GM20431 (cell line): ENCODE data around the gene KBTBD2.
"Not testable (repeated sequence)": the region's sequence is repeated elsewhere in the genome, so short reads cannot be mapped to it uniquely, and the experiment has no call there.

Experiments
- in situ Hi-C: fragments of 300-500 bp; cut with MseI, MboI; formaldehyde crosslinking; loops from one replicate; pipeline ENCODE4 v1.15.0; 2020; ENCODE audit warnings: low sequenced_read_pairs; ENCODE audit not compliant: unreplicated experiment

Gene KBTBD2

GRCh38 chr7:32894171-32894570 lies 2.6 kb upstream of the KBTBD2 start:
- in situ Hi-C loops, result no loop called here

GRCh38 chr7:32893722-32894121 lies 2.2 kb upstream of the KBTBD2 start:
- in situ Hi-C loops, result no loop called here

- in situ Hi-C loops, result no loop called here
Observed at GRCh38 chr7:32893207-32893524, 1.6 kb upstream of the KBTBD2 start.

- in situ Hi-C loops, result no loop called here
Observed at GRCh38 chr7:32892521-32893206, 1.1 kb upstream of the KBTBD2 start.

GRCh38 chr7:32891800-32892520 lies 400 bp upstream of the KBTBD2 start:
- in situ Hi-C loops, result no loop called here

GRCh38 chr7:32890793-32891042 lies 842 bp downstream of the KBTBD2 start:
- in situ Hi-C loops, result no loop called here

GRCh38 chr7:32890010-32890792 lies 1.4 kb downstream of the KBTBD2 start:
- in situ Hi-C loops, result no loop called here

- in situ Hi-C loops, result no loop called here
Observed at GRCh38 chr7:32888505-32888904, 3.1 kb downstream of the KBTBD2 start.

GRCh38 chr7:32887395-32887794 lies 4.2 kb downstream of the KBTBD2 start:
- in situ Hi-C loops, result no loop called here

GRCh38 chr7:32881074-32881982 lies 10.2 kb downstream of the KBTBD2 start:
- in situ Hi-C loops, result no loop called here

- in situ Hi-C loops, result no loop called here
Observed at GRCh38 chr7:32879460-32879859, 12.1 kb downstream of the KBTBD2 start.

GRCh38 chr7:32878023-32878422 lies 13.5 kb downstream of the KBTBD2 start:
- in situ Hi-C loops, result not testable (repeated sequence)

- in situ Hi-C loops, result no loop called here
Observed at GRCh38 chr7:32872421-32872820, 19.1 kb downstream of the KBTBD2 start.

GRCh38 chr7:32871624-32872371 lies 19.8 kb downstream of the KBTBD2 start:
- in situ Hi-C loops, result no loop called here

GRCh38 chr7:32870298-32870697 lies 21.3 kb downstream of the KBTBD2 start:
- in situ Hi-C loops, result no loop called here

GRCh38 chr7:32869716-32870115 lies 21.8 kb downstream of the KBTBD2 start:
- in situ Hi-C loops, result no loop called here

- in situ Hi-C loops, result no loop called here
Observed at GRCh38 chr7:32868116-32868515, 23.4 kb downstream of the KBTBD2 start.

GRCh38 chr7:32865448-32866030 lies 26.0 kb downstream of the KBTBD2 start:
- in situ Hi-C loops, result no loop called here

- in situ Hi-C loops, result not testable (repeated sequence)
Observed at GRCh38 chr7:32863872-32864271, 27.7 kb downstream of the KBTBD2 start.
